Hematopoietic multipotent progenitor cell treated with erythropoietin and hydrocortisone succinate and interleukin-3 and kit ligand, for 8 days (in vitro differentiated cells): Measurements from ENCODE around the gene SHROOM3.

ENCODE experiments used
- DNase-seq: peaks from one replicate; pipeline ENCODE4 v3.0.0-alpha.2; 2015

The SHROOM3 gene

GRCh38 chr4:76498550-76498949 lies 63.5 kb downstream of the SHROOM3 start:
- DNase-seq = no peak

DNA sequence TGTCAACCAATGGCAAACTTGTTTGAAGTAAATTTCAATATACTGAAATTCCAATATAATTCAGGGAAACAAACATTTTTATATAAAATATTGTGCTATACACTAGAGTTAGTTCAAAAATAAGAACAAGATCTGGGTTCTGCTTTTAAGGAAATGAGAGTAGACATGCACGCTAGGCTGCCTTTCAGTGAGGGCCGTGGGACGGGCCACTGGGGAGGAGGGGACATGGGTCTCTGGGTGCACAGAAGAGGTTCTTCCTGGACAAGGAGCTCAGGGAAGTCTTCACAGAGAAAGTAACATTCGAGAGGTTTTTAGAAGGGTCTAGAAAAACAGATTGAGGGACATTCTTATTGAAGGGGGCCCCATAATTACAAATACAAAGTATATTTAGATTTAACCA lies 64.4 kb downstream of the SHROOM3 start:
- DNase-seq = no peak

GRCh38 chr4:76502886-76503285 lies 67.9 kb downstream of the SHROOM3 start:
- no peak for DNase-seq

- DNase-seq = peak; percentile 65
Observed at GRCh38 chr4:76504613-76505465, 69.8 kb downstream of the SHROOM3 start.

- DNase-seq = no peak
Observed at GRCh38 chr4:76511947-76512346, 76.9 kb downstream of the SHROOM3 start.

- no peak for DNase-seq
Observed at GRCh38 chr4:76513482-76513881, 78.5 kb downstream of the SHROOM3 start.

DNA sequence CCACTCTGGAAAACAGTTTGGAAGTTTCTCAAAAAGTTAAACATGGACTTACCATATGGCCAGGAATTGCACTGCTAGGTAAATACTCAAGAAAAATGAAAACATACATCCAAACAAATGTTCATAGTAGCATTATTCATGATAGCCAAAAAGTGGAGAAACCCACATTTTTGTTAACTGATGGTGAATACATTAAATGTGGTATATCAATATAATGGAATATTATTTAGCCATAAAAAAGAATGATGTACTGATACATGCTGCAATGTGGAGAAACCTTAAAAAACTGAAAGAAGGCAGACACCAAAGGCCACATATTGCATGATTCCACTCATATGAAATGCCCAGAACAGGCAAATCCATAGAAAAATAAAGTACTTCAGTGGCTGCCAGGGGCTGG lies 79.1 kb downstream of the SHROOM3 start:
- DNase-seq = no peak

DNA sequence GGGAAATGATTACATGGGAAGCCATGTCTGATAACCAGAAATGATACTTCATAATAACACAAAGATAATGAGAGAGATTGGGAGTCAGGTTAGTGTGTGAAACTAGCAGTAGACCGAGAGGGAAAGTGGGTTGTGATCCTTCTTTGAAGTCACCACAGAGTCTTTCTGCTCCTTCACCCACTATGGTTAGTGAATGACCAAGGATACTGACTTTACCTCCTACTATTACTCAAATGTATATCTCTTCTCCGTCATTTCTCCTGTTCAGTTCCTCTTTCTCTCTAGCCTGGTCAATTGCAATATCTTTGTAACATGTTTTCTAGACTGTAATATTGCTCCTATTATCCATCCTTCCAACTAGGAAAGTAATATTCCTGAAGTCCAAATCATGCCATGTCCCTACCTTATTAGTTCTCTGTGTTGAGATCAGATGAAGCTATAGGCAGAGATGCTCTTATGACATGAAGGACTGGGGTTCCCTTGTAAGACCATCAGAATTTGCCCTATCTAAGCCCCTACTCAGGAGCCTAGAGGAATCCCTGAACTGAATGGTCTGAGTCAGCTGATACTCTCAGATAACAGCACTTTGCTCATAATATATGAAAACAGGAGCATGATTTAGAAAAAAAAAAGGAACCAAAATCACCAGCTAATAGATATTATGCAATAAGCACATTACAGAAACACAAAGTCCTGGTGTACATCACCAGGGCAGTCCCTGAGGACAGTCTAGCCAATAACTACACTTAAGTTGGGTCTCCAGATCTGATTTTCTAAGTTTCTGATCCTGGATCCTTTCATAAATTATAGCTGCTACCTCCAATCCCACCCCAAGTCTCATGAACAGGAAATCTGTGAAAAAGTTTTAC lies 81.2 kb downstream of the SHROOM3 start:
- DNase-seq = no peak

DNA sequence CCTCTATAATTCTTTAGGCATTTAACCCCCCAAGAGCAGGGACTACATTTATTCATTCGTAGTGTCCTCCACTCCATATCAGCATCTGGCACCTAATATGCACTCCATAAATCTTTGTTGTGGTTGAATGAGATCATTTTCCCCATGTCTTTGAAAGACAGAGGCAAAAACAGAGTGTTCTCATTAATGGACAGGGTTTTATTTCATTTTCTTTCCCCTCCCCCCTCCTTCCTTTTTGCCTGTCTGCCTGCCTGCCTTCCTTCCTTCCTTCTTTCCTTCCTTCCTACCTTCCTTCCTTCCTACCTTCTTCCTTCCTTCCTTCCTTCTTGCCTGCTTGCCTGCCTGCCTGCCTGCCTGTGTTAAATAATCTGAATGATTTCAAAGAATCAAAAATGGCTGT lies 83.2 kb downstream of the SHROOM3 start:
- DNase-seq = no peak

- DNase-seq = no peak
Observed at GRCh38 chr4:76523593-76523992, 88.6 kb downstream of the SHROOM3 start.

GRCh38 chr4:76525751-76526150 lies 90.7 kb downstream of the SHROOM3 start:
- no peak for DNase-seq

GRCh38 chr4:76526585-76526990 lies 91.6 kb downstream of the SHROOM3 start:
- no peak for DNase-seq

GRCh38 chr4:76527666-76528065 lies 92.6 kb downstream of the SHROOM3 start:
- no peak for DNase-seq

DNA sequence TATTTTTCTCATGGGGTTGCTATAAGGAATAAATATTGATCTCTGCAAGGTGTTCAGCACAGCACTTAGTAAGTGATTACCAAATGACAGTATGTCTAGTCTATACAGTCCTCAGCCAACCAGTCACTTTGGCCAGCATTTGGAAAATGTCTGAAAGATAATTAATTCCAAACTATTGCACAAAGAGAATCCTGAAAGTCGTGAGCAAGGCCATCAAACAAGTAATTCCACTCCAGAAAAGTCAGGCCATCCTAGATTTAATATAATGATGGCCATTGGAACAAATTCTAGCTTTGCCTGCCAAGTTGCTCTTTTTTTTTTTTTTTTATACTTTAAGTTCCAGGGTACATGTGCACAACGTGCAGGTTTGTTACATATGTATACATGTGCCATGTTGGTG lies 96.6 kb downstream of the SHROOM3 start:
- DNase-seq = no peak

GRCh38 chr4:76532805-76533204 lies 97.8 kb downstream of the SHROOM3 start:
- DNase-seq = no peak

DNA sequence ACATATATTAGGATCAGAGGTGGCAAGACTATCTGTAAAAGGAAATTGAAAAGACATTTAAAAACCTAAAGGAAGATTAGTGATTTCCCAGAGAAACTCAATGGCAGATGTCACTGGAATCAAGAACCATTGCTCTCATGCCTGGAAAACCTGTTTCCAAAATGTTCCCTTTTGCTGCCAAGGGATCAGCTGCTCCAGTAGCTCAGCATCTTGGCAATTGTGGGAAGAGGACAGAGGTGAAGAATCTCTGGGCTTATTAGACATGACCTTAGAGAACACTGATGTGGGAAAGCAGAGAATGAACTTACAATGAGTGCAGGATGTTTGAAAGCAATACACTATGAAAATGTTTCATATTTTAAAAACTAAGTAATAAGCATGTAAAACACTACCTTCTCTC lies 98.3 kb downstream of the SHROOM3 start:
- no peak for DNase-seq

DNA sequence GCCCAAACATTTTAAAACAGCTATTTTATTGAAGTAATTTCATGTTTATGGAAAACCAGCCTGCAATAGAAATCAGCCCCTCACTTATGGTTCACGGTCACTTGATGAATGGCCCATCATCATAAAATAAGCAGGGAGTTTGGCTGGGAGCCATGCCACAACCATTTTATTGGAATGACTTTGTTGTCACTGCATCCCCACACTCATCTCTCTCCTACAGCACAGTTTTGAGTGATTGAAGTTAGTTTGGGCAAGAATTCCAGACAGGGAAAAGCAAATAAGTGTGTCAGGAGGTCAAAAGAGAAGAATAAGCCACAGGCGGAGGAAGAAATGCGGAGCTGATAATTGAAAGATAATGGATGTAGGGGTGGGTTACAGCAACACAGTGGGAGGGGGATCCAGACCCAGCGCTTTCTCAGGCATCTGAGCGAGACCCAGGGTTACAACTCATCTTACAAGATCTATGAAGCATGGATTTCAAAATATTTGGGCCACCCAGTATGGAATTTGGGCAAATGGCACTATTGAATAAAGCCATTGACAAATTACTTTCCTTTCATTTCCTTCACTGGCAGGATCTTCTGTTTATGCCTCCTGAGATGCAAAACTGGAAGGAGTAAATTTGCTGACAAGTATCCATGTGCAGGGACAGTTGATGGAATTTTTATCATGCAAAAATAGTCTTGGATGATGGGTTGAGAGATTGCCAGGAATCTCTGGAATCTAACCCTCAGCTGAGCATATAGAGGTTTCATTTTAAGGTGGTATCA lies 100.8 kb downstream of the SHROOM3 start:
- no peak for DNase-seq

GRCh38 chr4:76536373-76536689 lies 101.3 kb downstream of the SHROOM3 start:
- DNase-seq = no peak

DNA sequence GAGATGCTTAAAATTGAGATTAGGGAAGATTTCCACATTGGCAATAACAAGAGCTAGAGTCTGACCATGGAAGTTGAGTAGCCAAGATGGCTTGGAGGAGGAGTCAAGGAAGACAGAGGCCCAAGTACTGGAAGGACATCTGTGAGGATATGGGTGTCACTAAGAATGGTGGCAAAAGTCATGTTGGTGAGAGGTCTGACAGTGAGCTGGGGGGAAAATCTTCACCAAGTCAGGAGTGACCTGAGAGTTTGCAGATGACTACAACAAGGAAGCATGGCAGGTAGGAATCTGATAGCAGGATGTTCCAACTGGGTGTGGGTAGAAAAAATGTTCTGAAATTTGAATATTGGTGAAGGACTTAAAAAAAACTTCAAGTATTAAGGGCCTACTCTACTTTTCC lies 103.3 kb downstream of the SHROOM3 start:
- DNase-seq = no peak

- DNase-seq = no peak
Observed at GRCh38 chr4:76539979-76540378, 105.0 kb downstream of the SHROOM3 start.

- no peak for DNase-seq
Observed at GRCh38 chr4:76540486-76540885, 105.5 kb downstream of the SHROOM3 start.

GRCh38 chr4:76543378-76543777 lies 108.3 kb downstream of the SHROOM3 start:
- no peak for DNase-seq

DNA sequence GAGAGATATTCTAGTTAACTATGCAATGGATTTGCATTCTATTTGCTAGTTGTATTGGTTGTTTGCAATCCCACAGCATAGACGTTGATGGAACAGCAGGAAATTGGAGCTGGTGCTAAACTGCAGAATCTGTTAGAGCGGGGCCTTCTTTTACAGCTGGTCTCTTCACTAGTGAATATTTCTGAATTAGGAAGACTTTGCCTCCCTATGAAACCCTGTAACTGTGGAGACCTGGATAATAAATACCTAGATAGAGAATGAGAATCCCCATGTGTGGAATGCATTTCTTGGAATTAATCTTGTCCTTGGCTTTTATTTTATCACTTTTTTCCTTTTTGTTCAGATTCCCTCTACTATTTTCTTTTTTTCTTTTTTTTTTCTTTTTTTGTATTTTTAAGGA lies 109.7 kb downstream of the SHROOM3 start:
- DNase-seq = no peak
